Fibroblast of the aortic adventitia (primary cell): ENCODE results near the gene OR51F2. TPM values are rescaled to one million over a fixed set of nuclear protein-coding genes. Genes with fewer than 3 reads are reported as not detected.
"Not testable (repeated sequence)": the region's sequence is repeated elsewhere in the genome, so short reads cannot be mapped to it uniquely, and the experiment has no call there.

Source experiments
- DNase-seq: peaks from one replicate; pipeline ENCODE4 v3.0.0-alpha.2; 2010; ENCODE audit warnings: low read depth
- H3K4me3 ChIP-seq: 2 replicates; pipeline ENCODE4 v1.5.1; 2011; ENCODE audit warnings: low read depth, mild to moderate bottlenecking, control low read depth, low read length, moderate library complexity
- total RNA-seq: library from RNA; depleted of rRNA; stranded (reverse); fragments of >200 nt; gene quantifications from 2 replicates; pipeline ENCODE4 v1.2.3, GENCODE V29; 2012; ENCODE audit warnings: low replicate concordance
- TF ChIP-seq, protein P1 (sequence below): IDR thresholded peaks from 2 replicates; pipeline ENCODE4 v1.5.1; 2011; ENCODE audit warnings: mild to moderate bottlenecking, low read length, control low read depth, inconsistent platforms; ENCODE audit not compliant: insufficient read depth

Gene OR51F2, protein sequence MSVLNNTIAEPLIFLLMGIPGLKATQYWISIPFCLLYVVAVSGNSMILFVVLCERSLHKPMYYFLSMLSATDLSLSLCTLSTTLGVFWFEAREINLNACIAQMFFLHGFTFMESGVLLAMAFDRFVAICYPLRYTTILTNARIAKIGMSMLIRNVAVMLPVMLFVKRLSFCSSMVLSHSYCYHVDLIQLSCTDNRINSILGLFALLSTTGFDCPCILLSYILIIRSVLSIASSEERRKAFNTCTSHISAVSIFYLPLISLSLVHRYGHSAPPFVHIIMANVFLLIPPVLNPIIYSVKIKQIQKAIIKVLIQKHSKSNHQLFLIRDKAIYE
- not detected in 2 replicates for total RNA-seq

DNA sequence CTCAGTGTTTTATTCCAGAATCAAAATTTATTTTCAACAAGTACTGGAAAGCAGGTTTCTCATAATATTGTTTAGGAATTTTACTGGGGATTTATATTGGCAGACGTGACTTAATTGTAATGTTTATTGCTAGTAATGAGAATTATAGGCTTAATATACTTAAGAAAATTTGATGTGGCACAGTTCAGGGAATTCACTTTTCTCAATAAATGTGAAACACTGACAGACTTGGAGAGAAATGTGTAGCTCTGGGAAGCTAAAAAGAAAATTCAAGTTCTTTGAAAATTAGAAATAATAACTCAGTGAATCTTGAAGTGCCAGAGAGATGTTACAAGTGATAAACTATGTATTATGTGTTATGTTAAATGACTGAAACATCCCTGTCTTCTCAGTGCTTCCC is at the start of gene OR51F2:
OR51F2 (plus strand) TSS at position 301 of the 400 bp plus-strand sequence. CDS start 101 bp downstream, outside the sequence.
- TF ChIP-seq, protein P1, sequence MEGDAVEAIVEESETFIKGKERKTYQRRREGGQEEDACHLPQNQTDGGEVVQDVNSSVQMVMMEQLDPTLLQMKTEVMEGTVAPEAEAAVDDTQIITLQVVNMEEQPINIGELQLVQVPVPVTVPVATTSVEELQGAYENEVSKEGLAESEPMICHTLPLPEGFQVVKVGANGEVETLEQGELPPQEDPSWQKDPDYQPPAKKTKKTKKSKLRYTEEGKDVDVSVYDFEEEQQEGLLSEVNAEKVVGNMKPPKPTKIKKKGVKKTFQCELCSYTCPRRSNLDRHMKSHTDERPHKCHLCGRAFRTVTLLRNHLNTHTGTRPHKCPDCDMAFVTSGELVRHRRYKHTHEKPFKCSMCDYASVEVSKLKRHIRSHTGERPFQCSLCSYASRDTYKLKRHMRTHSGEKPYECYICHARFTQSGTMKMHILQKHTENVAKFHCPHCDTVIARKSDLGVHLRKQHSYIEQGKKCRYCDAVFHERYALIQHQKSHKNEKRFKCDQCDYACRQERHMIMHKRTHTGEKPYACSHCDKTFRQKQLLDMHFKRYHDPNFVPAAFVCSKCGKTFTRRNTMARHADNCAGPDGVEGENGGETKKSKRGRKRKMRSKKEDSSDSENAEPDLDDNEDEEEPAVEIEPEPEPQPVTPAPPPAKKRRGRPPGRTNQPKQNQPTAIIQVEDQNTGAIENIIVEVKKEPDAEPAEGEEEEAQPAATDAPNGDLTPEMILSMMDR, result no peak
- no peak for DNase-seq
- no peak within 1 kb of the TSS for H3K4me3 ChIP-seq

DNA sequence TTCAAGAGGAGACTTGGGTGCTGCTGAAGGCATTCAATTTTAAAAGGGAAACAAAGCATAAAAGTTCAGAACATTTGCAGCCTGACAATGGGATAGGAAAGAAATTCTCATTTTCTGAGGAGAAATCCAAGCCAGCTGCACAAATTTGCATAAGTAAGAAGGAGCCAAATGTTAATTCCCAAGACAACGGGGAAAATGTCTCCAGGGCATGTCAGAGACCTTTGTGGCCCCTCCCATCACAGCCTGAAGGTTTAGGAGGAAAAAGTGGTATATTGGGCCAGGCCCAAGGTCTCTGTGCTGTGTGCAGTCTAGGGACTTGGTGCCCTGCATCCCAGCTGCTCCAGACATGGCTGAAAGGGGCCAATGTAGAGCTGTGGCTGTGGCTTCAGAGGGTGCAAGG is 38.7 kb upstream of the OR51F2 start:
- TF ChIP-seq, protein P1, result no peak
- no peak for DNase-seq
- no peak overlapping the region for H3K4me3 ChIP-seq

DNA sequence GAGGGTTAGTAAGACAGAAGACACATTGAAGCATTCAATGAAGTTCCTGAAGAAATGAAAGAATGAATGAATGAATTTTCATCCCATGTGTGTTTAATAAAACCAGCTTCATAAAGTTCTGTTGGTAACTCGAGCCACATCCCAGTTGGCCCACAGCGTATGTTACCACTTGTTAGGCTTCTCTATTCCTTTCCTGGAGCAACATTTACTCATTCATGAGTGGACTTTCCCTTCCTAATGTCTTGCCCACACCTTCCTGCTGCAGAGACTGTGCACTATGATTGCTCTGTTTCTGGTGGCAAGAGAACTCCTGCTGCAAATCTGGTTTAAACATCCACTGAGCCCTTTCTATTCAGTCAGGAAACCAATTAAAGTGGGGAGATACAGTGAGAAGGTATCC is 23.9 kb upstream of the OR51F2 start:
- no peak for DNase-seq
- TF ChIP-seq, protein P1, result no peak
- H3K4me3 ChIP-seq, result no peak overlapping the region

DNA sequence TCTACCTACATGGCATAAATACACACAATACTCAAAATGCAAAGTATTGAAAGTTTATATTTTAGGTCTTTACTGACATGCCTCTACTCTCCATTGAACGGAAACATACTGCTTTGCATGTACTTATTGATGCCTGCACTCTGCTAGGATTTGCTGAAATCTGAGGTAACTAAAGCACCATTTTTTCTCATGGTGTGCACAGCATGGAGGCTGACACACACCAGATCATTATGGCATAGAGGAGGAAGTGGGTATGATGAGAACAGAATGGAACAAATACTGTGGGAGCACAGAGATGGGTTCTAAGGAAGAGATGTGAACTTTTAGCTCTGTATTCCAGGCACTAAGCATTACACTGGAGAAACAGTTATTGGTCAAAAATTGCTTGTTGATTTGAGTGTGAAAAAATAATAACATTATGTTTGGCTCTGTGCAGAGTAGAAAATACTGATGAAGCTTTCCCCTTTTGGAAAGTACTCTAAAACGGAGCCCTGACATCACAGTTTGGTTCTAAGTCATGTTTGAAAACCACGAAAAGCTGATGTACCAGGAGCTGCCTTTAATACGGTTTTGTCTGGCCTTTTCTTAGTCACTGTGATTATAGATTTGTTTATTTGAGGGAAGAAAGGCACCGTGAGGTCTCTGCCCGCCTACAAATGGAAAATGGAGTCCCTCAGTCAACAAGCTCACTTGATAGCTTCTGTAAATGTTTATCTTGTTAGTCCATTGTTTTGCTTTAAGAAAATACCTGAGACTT is 22.5 kb upstream of the OR51F2 start:
- no peak overlapping the region for H3K4me3 ChIP-seq
- no peak for DNase-seq
- TF ChIP-seq, protein P1, result no peak

DNA sequence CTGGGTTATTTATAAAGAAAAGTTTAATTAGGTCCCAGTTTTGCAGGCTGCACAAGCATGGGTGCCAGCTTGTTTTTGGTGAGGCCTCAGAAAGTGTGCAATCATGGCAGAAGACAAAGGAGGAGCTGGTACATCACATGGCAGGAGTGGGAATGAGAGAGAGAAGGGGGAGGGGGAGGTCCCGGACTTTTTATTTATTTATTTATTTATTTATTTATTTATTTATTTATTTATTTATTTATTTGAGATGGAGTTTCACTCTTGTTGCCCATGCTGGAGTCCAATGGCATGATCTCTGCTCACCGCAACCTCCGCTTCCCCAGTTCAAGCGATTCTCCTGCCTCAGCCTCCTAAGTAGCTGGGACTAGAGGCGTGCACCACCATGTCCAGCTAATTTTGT is 19.8 kb upstream of the OR51F2 start:
- DNase-seq, H3K4me3 ChIP-seq: not testable (repeated sequence)

DNA sequence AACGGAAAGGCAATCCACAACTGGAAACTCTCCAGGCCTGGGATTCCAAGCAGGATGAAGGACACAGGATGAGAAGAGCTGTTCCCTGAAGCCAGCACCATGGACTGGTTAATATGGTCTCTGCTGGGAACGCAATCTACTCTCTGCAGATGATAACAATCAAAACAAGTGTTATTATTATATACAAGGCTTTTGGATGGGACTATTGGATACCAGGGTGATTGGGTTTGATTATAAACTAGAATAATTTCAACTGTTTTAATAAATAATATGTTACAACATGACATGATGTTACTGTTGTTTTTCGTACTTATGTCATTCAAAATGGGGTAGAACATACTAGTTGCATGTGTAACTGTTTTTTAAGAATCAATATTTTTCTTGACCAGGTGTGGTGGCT is 16.8 kb upstream of the OR51F2 start, which contains the start of gene OR52R1:
OR52R1 (minus strand) TSS at position 101 of the 400 bp plus-strand sequence; CDS start at position 101, 0 bp downstream.
- no peak for DNase-seq
- no peak within 1 kb of the TSS for H3K4me3 ChIP-seq
- TF ChIP-seq, protein P1, result no peak

DNA sequence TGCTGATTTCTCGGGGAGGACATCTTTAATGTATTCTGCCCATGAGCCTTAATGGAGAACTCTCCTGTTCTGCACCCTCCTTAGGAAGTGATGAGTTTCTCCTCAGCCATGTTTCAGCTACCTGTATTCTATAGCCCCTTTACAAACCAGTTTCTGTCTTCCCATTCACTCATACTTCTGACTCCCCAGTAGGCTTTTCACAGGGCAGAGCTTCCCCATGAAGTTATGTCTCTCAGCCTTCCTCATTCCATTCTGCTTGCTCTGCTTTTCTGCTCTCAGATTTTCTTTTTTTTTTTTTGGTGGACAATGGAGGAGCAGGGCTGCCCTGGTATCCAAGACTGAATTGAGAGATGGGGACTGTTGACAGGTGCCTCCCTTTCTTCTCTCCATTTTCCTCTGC is 12.6 kb upstream of the OR51F2 start:
- TF ChIP-seq, protein P1, result no peak
- DNase-seq, result no peak

More for the DNA sequence above, 12.6 kb upstream of the OR51F2 start:
- H3K4me3 ChIP-seq, result no peak overlapping the region
